H9 (cell line): ENCODE data around the gene ZDHHC12. TPM values are rescaled to one million over a fixed set of nuclear protein-coding genes. Genes with fewer than 3 reads are reported as not detected.
A peak's percentile ranks its signal among the peaks of the same experiment; 100 is the strongest.

Experiments used
- DNase-seq: peaks from one replicate; pipeline ENCODE4 v3.0.0-alpha.2; 2017
- H2AFZ ChIP-seq: one replicate; pipeline ENCODE4 v1.6.1; 2013; ENCODE audit warnings: mild to moderate bottlenecking, low read length, control low read depth, moderate library complexity
- H2AK5ac ChIP-seq: 2 replicates; pipeline ENCODE4 v1.6.1; 2013; ENCODE audit warnings: low read length, control low read depth, mixed read lengths; ENCODE audit not compliant: insufficient read length
- H2BK120ac ChIP-seq: one replicate; pipeline ENCODE4 v1.6.1; 2013; ENCODE audit warnings: low read depth, mild to moderate bottlenecking, low read length, control low read depth, inconsistent platforms; ENCODE audit not compliant: poor library complexity, severe bottlenecking
- H2BK12ac ChIP-seq: 2 replicates; pipeline ENCODE4 v1.6.1; 2013; ENCODE audit warnings: low read length, control low read depth, mixed read lengths, low read depth; ENCODE audit not compliant: insufficient read length
- H2BK15ac ChIP-seq: 2 replicates; pipeline ENCODE4 v1.6.1; 2013; ENCODE audit warnings: low read depth, low read length, control low read depth
- H2BK20ac ChIP-seq: one replicate; pipeline ENCODE4 v1.6.1; 2013; ENCODE audit warnings: low read depth, mild to moderate bottlenecking, low read length, control low read depth, inconsistent platforms; ENCODE audit not compliant: poor library complexity, severe bottlenecking
- H2BK5ac ChIP-seq: 2 replicates; pipeline ENCODE4 v1.6.1; 2013; ENCODE audit warnings: low read length, control low read depth, mixed read lengths; ENCODE audit not compliant: insufficient read length
- H3K14ac ChIP-seq: 2 replicates; pipeline ENCODE4 v1.6.1; 2013; ENCODE audit warnings: low read length, control low read depth; ENCODE audit not compliant: insufficient read depth
- H3K18ac ChIP-seq: 2 replicates; pipeline ENCODE4 v1.6.1; 2013; ENCODE audit warnings: low read depth, mild to moderate bottlenecking, mixed read lengths, low read length, control low read depth; ENCODE audit not compliant: insufficient read length
- H3K23ac ChIP-seq: 2 replicates; pipeline ENCODE4 v1.6.1; 2013; ENCODE audit warnings: low read length, control low read depth, mixed read lengths, low read depth; ENCODE audit not compliant: insufficient read length
- H3K23me2 ChIP-seq: 2 replicates; pipeline ENCODE4 v1.6.1; 2013; ENCODE audit warnings: low read depth, mild to moderate bottlenecking, mixed read lengths, low read length, control low read depth; ENCODE audit not compliant: insufficient read length, poor library complexity, severe bottlenecking
- H3K27ac ChIP-seq: 2 replicates; pipeline ENCODE4 v1.5.1; 2013; ENCODE audit warnings: low read length, control low read depth, mixed read lengths, low read depth; ENCODE audit not compliant: insufficient read length
- H3K27me3 ChIP-seq: 2 replicates; pipeline ENCODE4 v1.6.1; 2013; ENCODE audit warnings: low read length, control low read depth, inconsistent platforms; ENCODE audit not compliant: insufficient read depth
- H3K4ac ChIP-seq: 2 replicates; pipeline ENCODE4 v1.6.1; 2013; ENCODE audit warnings: low read depth, mild to moderate bottlenecking, control low read depth, inconsistent platforms, low read length, moderate library complexity
- H3K4me1 ChIP-seq: 2 replicates; pipeline ENCODE4 v1.6.1; 2013; ENCODE audit warnings: low read length, control low read depth, inconsistent platforms; ENCODE audit not compliant: insufficient read depth
- H3K4me2 ChIP-seq: 2 replicates; pipeline ENCODE4 v1.6.1; 2013; ENCODE audit warnings: low read length, control low read depth, mixed read lengths; ENCODE audit not compliant: insufficient read length, insufficient read depth
- H3K56ac ChIP-seq: 2 replicates; pipeline ENCODE4 v1.6.1; 2013; ENCODE audit warnings: low read depth, mild to moderate bottlenecking, mixed read lengths, low read length, control low read depth; ENCODE audit not compliant: insufficient read length
- H3K79me1 ChIP-seq: 2 replicates; pipeline ENCODE4 v1.6.1; 2013; ENCODE audit warnings: low read depth, mild to moderate bottlenecking, moderate library complexity, low read length, control low read depth, inconsistent platforms; ENCODE audit not compliant: insufficient read depth, poor library complexity, severe bottlenecking
- H3K79me2 ChIP-seq: 2 replicates; pipeline ENCODE4 v1.6.1; 2013; ENCODE audit warnings: low read length, control low read depth, inconsistent platforms; ENCODE audit not compliant: insufficient read depth
- H3K9ac ChIP-seq: 2 replicates; pipeline ENCODE4 v1.6.1; 2013; ENCODE audit warnings: low read length, control low read depth, mixed read lengths; ENCODE audit not compliant: insufficient read length; ENCODE audit errors: extremely low read depth
- H3K9me3 ChIP-seq: one replicate; pipeline ENCODE4 v1.6.1; 2013; ENCODE audit warnings: low read depth, low read length, inconsistent platforms; ENCODE audit not compliant: control insufficient read depth
- H3T11ph ChIP-seq: one replicate; pipeline ENCODE4 v1.6.1; 2013; ENCODE audit warnings: mild to moderate bottlenecking, low read length, control low read depth, inconsistent platforms
- H4K20me1 ChIP-seq: one replicate; pipeline ENCODE4 v1.6.1; 2013; ENCODE audit not compliant: control insufficient read depth, insufficient read length, insufficient read depth
- H4K5ac ChIP-seq: 2 replicates; pipeline ENCODE4 v1.6.1; 2013; ENCODE audit warnings: low read depth, mild to moderate bottlenecking, mixed read lengths, low read length, control low read depth; ENCODE audit not compliant: insufficient read length
- H4K8ac ChIP-seq: replicated peaks from 2 replicates; pipeline ENCODE4 v1.6.1; 2013; ENCODE audit warnings: low read length, control low read depth, mixed read lengths, low read depth; ENCODE audit not compliant: insufficient read length
- H4K91ac ChIP-seq: 2 replicates; pipeline ENCODE4 v1.6.1; 2013; ENCODE audit warnings: low read depth, mild to moderate bottlenecking, moderate library complexity, mixed read lengths, low read length, control low read depth; ENCODE audit not compliant: insufficient read length
- H3K27ac Mint-ChIP-seq, 3 experiments: 2 replicates in 2 of 3; 3 replicates in 1 of 3; pipeline ENCODE4 v1.8.0; 2020 to 2021; ENCODE audit warnings: mixed read lengths in 3 of 3, mild to moderate bottlenecking in 1 of 3, moderate library complexity in 1 of 3
- H3K27me3 Mint-ChIP-seq: 2 replicates; pipeline ENCODE4 v1.8.0; 2021; ENCODE audit warnings: low read depth, mild to moderate bottlenecking, moderate library complexity, mixed read lengths
- H3K36me3 Mint-ChIP-seq, 3 experiments: 2 replicates in 2 of 3; 3 replicates in 1 of 3; pipeline ENCODE4 v1.8.0; 2020 to 2021; ENCODE audit warnings: low read depth in 3 of 3, mixed read lengths in 3 of 3; ENCODE audit not compliant: insufficient read depth in 1 of 3
- H3K4me1 Mint-ChIP-seq, 2 experiments: 2 replicates each; pipeline ENCODE4 v1.8.0; 2020; ENCODE audit warnings: mixed read lengths in 2 of 2
- H3K4me3 Mint-ChIP-seq, 2 experiments: 2 replicates in 1 of 2; 3 replicates in 1 of 2; pipeline ENCODE4 v1.8.0; 2020 to 2021; ENCODE audit warnings: mild to moderate bottlenecking in 2 of 2, mixed read lengths in 2 of 2, moderate library complexity in 1 of 2
- H3K9me3 Mint-ChIP-seq, 2 experiments: 2 replicates in 1 of 2; 3 replicates in 1 of 2; pipeline ENCODE4 v1.8.0; 2020; ENCODE audit warnings: mild to moderate bottlenecking in 2 of 2, mixed read lengths in 2 of 2, moderate library complexity in 1 of 2
- WGBS: extraction: QIAGEN DNeasy Blood & Tissue Kit; methylation state at CpG from one replicate; pipeline ENCODE4 v1.1.7; 2013; ENCODE audit warnings: missing lambda C conversion rate, low lambda C conversion rate, mixed read lengths; ENCODE audit not compliant: insufficient read length; ENCODE audit errors: extremely low coverage; 5-methylcytosine and 5-hydroxymethylcytosine counted together
- total RNA-seq: library from RNA; stranded (reverse); gene quantifications from 2 replicates; pipeline ENCODE4 v1.2.1, GENCODE V29; 2021
- TF ChIP-seq, protein P1 (sequence below): fragments of 200-600 bp; sonication (generic); conservative IDR thresholded peaks from 3 replicates; pipeline ENCODE4 v1.8.0; 2021; ENCODE audit warnings: antibody characterized with exemption, mild to moderate bottlenecking

The ZDHHC12 gene
- total RNA-seq, 1 experiment from 2014 or later: 42.8 TPM

GRCh38 chr9:128720841-128721486 is 3.0 kb downstream of the ZDHHC12 start:
- Histone ChIP-seq H2AFZ (no peak overlapping the region), H2AK5ac (no peak overlapping the region), H3K4me1 (no peaks in the 10 kb centered on the region; the same call in 1 of the 2 replicates), H3K18ac (no peak overlapping the region), H3K4me2 (no peak overlapping the region), H4K5ac (no peak overlapping the region), H4K91ac (no peak overlapping the region), H4K20me1 (no peaks in the 10 kb centered on the region), H2BK5ac (no peak overlapping the region), H3K27ac (no peak overlapping the region), H3K4ac (no peak overlapping the region), H3K14ac (no peak overlapping the region), H2BK15ac (no peak overlapping the region), H2BK12ac (no peak overlapping the region), H4K8ac (no peak overlapping the region), H3T11ph (no peak overlapping the region), H2BK120ac (no peak overlapping the region), H3K27me3 (no peaks in the 10 kb centered on the region), H2BK20ac (no peak overlapping the region), H3K79me1 (no peaks in the 10 kb centered on the region), H3K23me2 (peaks cover 4% of the 10 kb centered on the region), H3K56ac (no peak overlapping the region), H3K9ac (no peak overlapping the region), H3K23ac (no peak overlapping the region), H3K79me2 (no peaks in the 10 kb centered on the region), H3K9me3 (no peaks in the 10 kb centered on the region)
- Mint-ChIP-seq H3K36me3 (peaks cover 4 to 42% (median 29%) of the 10 kb centered on the region in 3 experiments; a peak in 6 of 7 replicates), H3K27ac (peak overlapping the region in 1 of 3 experiments; percentile 66; a peak in 1 of 7 replicates), H3K4me3 (peak overlapping the region; percentile 24 to 53; a peak in 1 of 5 replicates), H3K4me1 (peaks cover 19 to 22% of the 10 kb centered on the region in 2 experiments), H3K27me3 (no peaks in the 10 kb centered on the region; the same call in 1 of the 2 replicates), H3K9me3 (no peaks in the 10 kb centered on the region; a peak in 2 of 5 replicates)
- DNase-seq: no peak
- TF ChIP-seq, protein P1, sequence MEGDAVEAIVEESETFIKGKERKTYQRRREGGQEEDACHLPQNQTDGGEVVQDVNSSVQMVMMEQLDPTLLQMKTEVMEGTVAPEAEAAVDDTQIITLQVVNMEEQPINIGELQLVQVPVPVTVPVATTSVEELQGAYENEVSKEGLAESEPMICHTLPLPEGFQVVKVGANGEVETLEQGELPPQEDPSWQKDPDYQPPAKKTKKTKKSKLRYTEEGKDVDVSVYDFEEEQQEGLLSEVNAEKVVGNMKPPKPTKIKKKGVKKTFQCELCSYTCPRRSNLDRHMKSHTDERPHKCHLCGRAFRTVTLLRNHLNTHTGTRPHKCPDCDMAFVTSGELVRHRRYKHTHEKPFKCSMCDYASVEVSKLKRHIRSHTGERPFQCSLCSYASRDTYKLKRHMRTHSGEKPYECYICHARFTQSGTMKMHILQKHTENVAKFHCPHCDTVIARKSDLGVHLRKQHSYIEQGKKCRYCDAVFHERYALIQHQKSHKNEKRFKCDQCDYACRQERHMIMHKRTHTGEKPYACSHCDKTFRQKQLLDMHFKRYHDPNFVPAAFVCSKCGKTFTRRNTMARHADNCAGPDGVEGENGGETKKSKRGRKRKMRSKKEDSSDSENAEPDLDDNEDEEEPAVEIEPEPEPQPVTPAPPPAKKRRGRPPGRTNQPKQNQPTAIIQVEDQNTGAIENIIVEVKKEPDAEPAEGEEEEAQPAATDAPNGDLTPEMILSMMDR: no peak
- no CpG with 5 or more reads among the region's 22 CpGs for WGBS
